ENCODE results near the gene HDAC9. TPM values are rescaled to one million over a fixed set of nuclear protein-coding genes. Genes with fewer than 3 reads are reported as not detected.

HDAC9 gene
- total RNA-seq, 1 experiment from 2014 or later, result 31.9 TPM

- peaks cover 4% of the 10 kb centered on the region for H3K4me1 ChIP-seq (ENCODE audit: insufficient read depth, low read length, poor library complexity, severe bottlenecking)
- no peak for TF ChIP-seq EZH2 (IDR thresholded peaks at IDR 0.05; ENCODE audit: borderline replicate concordance, low read depth, low read length, poor library complexity, severe bottlenecking)
- H3K36me3 ChIP-seq (ENCODE audit: insufficient read depth, low read length, poor library complexity, severe bottlenecking), result no peaks in the 10 kb centered on the region
- H3K4me3 ChIP-seq (ENCODE audit: low read depth, low read length, poor library complexity, severe bottlenecking), result no peak overlapping the region
- DNase-seq (ENCODE audit: low spot score), result no peak
- intact Hi-C loops (cut with micrococcal nuclease; ENCODE audit: unreplicated experiment), result no loop called here
- CTCF ChIA-PET, result no interaction called here
- no TSS peak for BruUV-seq (replicated peaks)
- POLR2A ChIA-PET (ENCODE audit: low non-redundant PET), result no interaction called here
- peaks cover 3% of the 10 kb centered on the region for H3K9me3 ChIP-seq (ENCODE audit: low read depth, low read length, poor library complexity, severe bottlenecking)
- H3K27me3 ChIP-seq (replicated peaks; ENCODE audit: insufficient read depth, low read depth, low read length, poor library complexity), result no peaks in the 10 kb centered on the region
- no peak overlapping the region for H3K27ac ChIP-seq (ENCODE audit: low read depth, low read length, poor library complexity, severe bottlenecking)
Observed at GRCh38 chr7:19011212-19011611, 515.7 kb downstream of the HDAC9 start.

- intact Hi-C loops (cut with micrococcal nuclease; ENCODE audit: unreplicated experiment), result no loop called here
- POLR2A ChIA-PET (ENCODE audit: low non-redundant PET), result no interaction called here
- CTCF ChIA-PET, result no interaction called here
- Histone ChIP-seq H3K27me3 (replicated peaks; ENCODE audit: insufficient read depth, low read depth, low read length, poor library complexity) (no peaks in the 10 kb centered on the region), H3K36me3 (ENCODE audit: insufficient read depth, low read length, poor library complexity, severe bottlenecking) (no peaks in the 10 kb centered on the region), H3K4me3 (ENCODE audit: low read depth, low read length, poor library complexity, severe bottlenecking) (no peak overlapping the region), H3K27ac (ENCODE audit: low read depth, low read length, poor library complexity, severe bottlenecking) (no peak overlapping the region), H3K4me1 (ENCODE audit: insufficient read depth, low read length, poor library complexity, severe bottlenecking) (no peaks in the 10 kb centered on the region), H3K9me3 (ENCODE audit: low read depth, low read length, poor library complexity, severe bottlenecking) (peaks cover 15% of the 10 kb centered on the region)
- BruUV-seq (replicated peaks), result no TSS peak
- no peak for TF ChIP-seq EZH2 (IDR thresholded peaks at IDR 0.05; ENCODE audit: borderline replicate concordance, low read depth, low read length, poor library complexity, severe bottlenecking)
- TF ChIP-seq, protein P1, sequence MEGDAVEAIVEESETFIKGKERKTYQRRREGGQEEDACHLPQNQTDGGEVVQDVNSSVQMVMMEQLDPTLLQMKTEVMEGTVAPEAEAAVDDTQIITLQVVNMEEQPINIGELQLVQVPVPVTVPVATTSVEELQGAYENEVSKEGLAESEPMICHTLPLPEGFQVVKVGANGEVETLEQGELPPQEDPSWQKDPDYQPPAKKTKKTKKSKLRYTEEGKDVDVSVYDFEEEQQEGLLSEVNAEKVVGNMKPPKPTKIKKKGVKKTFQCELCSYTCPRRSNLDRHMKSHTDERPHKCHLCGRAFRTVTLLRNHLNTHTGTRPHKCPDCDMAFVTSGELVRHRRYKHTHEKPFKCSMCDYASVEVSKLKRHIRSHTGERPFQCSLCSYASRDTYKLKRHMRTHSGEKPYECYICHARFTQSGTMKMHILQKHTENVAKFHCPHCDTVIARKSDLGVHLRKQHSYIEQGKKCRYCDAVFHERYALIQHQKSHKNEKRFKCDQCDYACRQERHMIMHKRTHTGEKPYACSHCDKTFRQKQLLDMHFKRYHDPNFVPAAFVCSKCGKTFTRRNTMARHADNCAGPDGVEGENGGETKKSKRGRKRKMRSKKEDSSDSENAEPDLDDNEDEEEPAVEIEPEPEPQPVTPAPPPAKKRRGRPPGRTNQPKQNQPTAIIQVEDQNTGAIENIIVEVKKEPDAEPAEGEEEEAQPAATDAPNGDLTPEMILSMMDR (conservative IDR thresholded peaks at IDR 0.05; ENCODE audit: low read depth, low read length), result no peak
- no peak for DNase-seq (ENCODE audit: low spot score)
Observed at GRCh38 chr7:19015098-19015497, 519.5 kb downstream of the HDAC9 start.

- TF ChIP-seq, protein P1 (conservative IDR thresholded peaks at IDR 0.05; ENCODE audit: low read depth, low read length), result no peak
- no peak for TF ChIP-seq EZH2 (IDR thresholded peaks at IDR 0.05; ENCODE audit: borderline replicate concordance, low read depth, low read length, poor library complexity, severe bottlenecking)
- no TSS peak for BruUV-seq (replicated peaks)
- no peaks in the 10 kb centered on the region for H3K36me3 ChIP-seq (ENCODE audit: insufficient read depth, low read length, poor library complexity, severe bottlenecking)
- POLR2A ChIA-PET (ENCODE audit: low non-redundant PET), result no interaction called here
- H3K27me3 ChIP-seq (replicated peaks; ENCODE audit: insufficient read depth, low read depth, low read length, poor library complexity), result no peaks in the 10 kb centered on the region
- CTCF ChIA-PET, result no interaction called here
- H3K9me3 ChIP-seq (ENCODE audit: low read depth, low read length, poor library complexity, severe bottlenecking), result peaks cover 15% of the 10 kb centered on the region
- no peaks in the 10 kb centered on the region for H3K4me1 ChIP-seq (ENCODE audit: insufficient read depth, low read length, poor library complexity, severe bottlenecking)
- peak; percentile 7 for DNase-seq (ENCODE audit: low spot score)
- no peak overlapping the region for H3K27ac ChIP-seq (ENCODE audit: low read depth, low read length, poor library complexity, severe bottlenecking)
- intact Hi-C loops (cut with micrococcal nuclease; ENCODE audit: unreplicated experiment), result no loop called here
- no peak overlapping the region for H3K4me3 ChIP-seq (ENCODE audit: low read depth, low read length, poor library complexity, severe bottlenecking)
Observed at GRCh38 chr7:19016140-19016539, 520.6 kb downstream of the HDAC9 start.

DNA sequence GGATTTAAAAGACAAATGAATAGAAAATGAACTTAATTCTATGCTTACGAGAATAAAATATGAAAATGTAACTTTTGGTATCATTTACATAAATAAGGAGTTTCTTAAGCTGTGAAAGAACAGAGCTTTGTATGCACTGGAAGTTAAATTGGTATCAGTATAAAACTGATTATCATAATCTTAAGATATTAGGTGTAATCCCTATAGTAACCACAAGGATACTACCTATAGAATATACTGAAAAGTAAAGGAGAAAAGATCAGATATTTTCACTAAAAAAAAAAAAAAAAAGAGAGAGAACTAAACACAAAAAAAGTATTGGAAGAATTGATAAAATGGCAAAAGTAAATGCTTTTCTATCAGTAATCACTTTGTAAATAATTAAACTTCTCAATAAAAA, 521.8 kb downstream of the HDAC9 start:
- Histone ChIP-seq H3K4me3 (ENCODE audit: low read depth, low read length, poor library complexity, severe bottlenecking) (no peak overlapping the region), H3K27me3 (replicated peaks; ENCODE audit: insufficient read depth, low read depth, low read length, poor library complexity) (no peaks in the 10 kb centered on the region), H3K9me3 (ENCODE audit: low read depth, low read length, poor library complexity, severe bottlenecking) (peaks cover 15% of the 10 kb centered on the region), H3K27ac (ENCODE audit: low read depth, low read length, poor library complexity, severe bottlenecking) (no peak overlapping the region), H3K36me3 (ENCODE audit: insufficient read depth, low read length, poor library complexity, severe bottlenecking) (no peaks in the 10 kb centered on the region), H3K4me1 (ENCODE audit: insufficient read depth, low read length, poor library complexity, severe bottlenecking) (no peaks in the 10 kb centered on the region)
- no peak for DNase-seq (ENCODE audit: low spot score)
- intact Hi-C loops (cut with micrococcal nuclease; ENCODE audit: unreplicated experiment), result no loop called here
- ChIA-PET CTCF (no interaction called here), POLR2A (ENCODE audit: low non-redundant PET) (no interaction called here)
- BruUV-seq (replicated peaks), result no TSS peak
- TF ChIP-seq EZH2 (IDR thresholded peaks at IDR 0.05; ENCODE audit: borderline replicate concordance, low read depth, low read length, poor library complexity, severe bottlenecking), result no peak
